ENCODE measurements around the gene RPL39.
A peak's percentile ranks its signal among the peaks of the same experiment; 100 is the strongest.

- TF ChIP-seq POU2F2 (IDR thresholded peaks at IDR 0.05; ENCODE audit: low read depth, low read length) (no peak), POLR2A (IDR thresholded peaks at IDR 0.05; ENCODE audit: low read depth, low read length) (0 out of 2 replicates have a peak, but pooled peaks have one; percentile 27), TAF1 (IDR thresholded peaks at IDR 0.05; ENCODE audit: low read depth, low read length) (no peak), POLR2AphosphoS5 (IDR thresholded peaks at IDR 0.05; ENCODE audit: low read depth, low read length) (peak; percentile 68; the same call in 1 of the 2 replicates), SPI1 (IDR thresholded peaks at IDR 0.05; ENCODE audit: low read depth, low read length) (no peak)
These were observed 6.5 kb downstream of the RPL39 start for GRCh38 chrX:119784747-119785446.

Data from GM12891 (cell line).